SIG-M5 (cell line): ENCODE data around the gene PPP1CA.
"Not testable (repeated sequence)": the region's sequence is repeated elsewhere in the genome, so short reads cannot be mapped to it uniquely, and the experiment has no call there.

Source experiments
- DNase-seq: peaks from one replicate; lab custom pipeline; 2025; lab: John Stamatoyannopoulos, UW

PPP1CA gene

GRCh38 chr11:67434395-67434881 lies 32.8 kb upstream of the PPP1CA start:
- DNase-seq: no peak

GRCh38 chr11:67433536-67434394 lies 32.1 kb upstream of the PPP1CA start:
- no peak for DNase-seq

- no peak for DNase-seq
Observed at GRCh38 chr11:67432655-67433349, 31.1 kb upstream of the PPP1CA start.

GRCh38 chr11:67431346-67432249 lies 29.9 kb upstream of the PPP1CA start:
- DNase-seq: no peak

GRCh38 chr11:67429722-67430121 lies 28.1 kb upstream of the PPP1CA start:
- DNase-seq: no peak

- no peak for DNase-seq
Observed at GRCh38 chr11:67429038-67429668, 27.5 kb upstream of the PPP1CA start.

GRCh38 chr11:67428052-67429001 lies 26.7 kb upstream of the PPP1CA start, which contains the start of gene RPS6KB2:
Gene RPS6KB2 (plus strand): TSS chr11:67428494. CDS start chr11:67428546, 52 bp downstream.
- peak; percentile 26 for DNase-seq

- DNase-seq: not testable (repeated sequence)
Observed at GRCh38 chr11:67427364-67427859, 25.8 kb upstream of the PPP1CA start.

- DNase-seq: no peak
Observed at GRCh38 chr11:67423891-67424613, 22.4 kb upstream of the PPP1CA start.

- no peak for DNase-seq
Observed at GRCh38 chr11:67423466-67423865, 21.8 kb upstream of the PPP1CA start.

GRCh38 chr11:67422891-67423290 lies 21.2 kb upstream of the PPP1CA start:
- no peak for DNase-seq

GRCh38 chr11:67421430-67422031 lies 19.9 kb upstream of the PPP1CA start:
- no peak for DNase-seq

- peak; percentile 37 for DNase-seq
Observed at GRCh38 chr11:67420646-67421429, 19.2 kb upstream of the PPP1CA start.

- no peak for DNase-seq
Observed at GRCh38 chr11:67420147-67420645, 18.5 kb upstream of the PPP1CA start.

- DNase-seq: no peak
Observed at GRCh38 chr11:67419325-67420049, 17.8 kb upstream of the PPP1CA start.

GRCh38 chr11:67418476-67419281 lies 17.0 kb upstream of the PPP1CA start:
- DNase-seq: no peak
